HepG2 (cell line): Measurements from ENCODE around the gene LCAT. TPM values are rescaled to one million over a fixed set of nuclear protein-coding genes. Genes with fewer than 3 reads are reported as not detected.

Source experiments
- ARNT ChIP-seq: fragments of 450-650 bp; IDR thresholded peaks from 2 replicates; pipeline ENCODE4 v1.6.1; 2017
- DMAP1 ChIP-seq: IDR thresholded peaks from 2 replicates; pipeline ENCODE4 v1.6.1; 2016
- FOSL2 ChIP-seq: sonication (generic); formaldehyde crosslinking; IDR thresholded peaks from 2 replicates; pipeline ENCODE4 v1.4.0; 2020; ENCODE audit warnings: missing genetic modification reagents
- HMGXB4 ChIP-seq, 2 experiments: sonication (generic) in 1 of 2; formaldehyde crosslinking in 1 of 2; IDR thresholded peaks; 2 replicates each; pipeline versions ENCODE4 v1.4.0 to v1.6.1; 2018 to 2020; ENCODE audit warnings: missing genetic modification reagents in 2 of 2, borderline replicate concordance in 1 of 2, low read depth in 1 of 2, mild to moderate bottlenecking in 1 of 2, missing biosample characterization in 1 of 2
- LBX2 ChIP-seq: sonication (generic); formaldehyde crosslinking; IDR thresholded peaks from 2 replicates; pipeline ENCODE4 v1.5.0; 2020; ENCODE audit warnings: missing genetic modification reagents, mild to moderate bottlenecking, borderline replicate concordance
- NFATC3 ChIP-seq: sonication (generic); formaldehyde crosslinking; IDR thresholded peaks from 2 replicates; pipeline ENCODE4 v1.5.1; 2020; ENCODE audit warnings: mild to moderate bottlenecking, missing genetic modification reagents
- PRDM15 ChIP-seq: sonication (generic); formaldehyde crosslinking; IDR thresholded peaks from 2 replicates; pipeline ENCODE4 v1.4.0; 2020; ENCODE audit warnings: missing genetic modification reagents
- RBM22 ChIP-seq: fragments of 200-400 bp; formaldehyde crosslinking; optimal IDR thresholded peaks from 2 replicates; pipeline ENCODE3; 2017; ENCODE audit warnings: mild to moderate bottlenecking, low read length, moderate library complexity
- SAFB2 ChIP-seq: sonication (generic); formaldehyde crosslinking; IDR thresholded peaks from 2 replicates; pipeline ENCODE4 v1.5.1; 2020; ENCODE audit warnings: missing genetic modification reagents, low read depth, mild to moderate bottlenecking, borderline replicate concordance
- SALL2 ChIP-seq: sonication (generic); formaldehyde crosslinking; IDR thresholded peaks from 2 replicates; pipeline ENCODE4 v1.8.1; 2023; ENCODE audit warnings: mild to moderate bottlenecking, missing genetic modification reagents, inconsistent platforms
- SIN3B ChIP-seq: fragments of 150-350 bp; IDR thresholded peaks from 2 replicates; pipeline ENCODE4 v1.6.1; 2014; ENCODE audit warnings: low read length
- SRSF9 ChIP-seq: fragments of 200-400 bp; formaldehyde crosslinking; IDR thresholded peaks from 2 replicates; pipeline ENCODE4 v1.6.1; 2018; ENCODE audit warnings: borderline replicate concordance, mild to moderate bottlenecking, low read depth, low read length; ENCODE audit not compliant: insufficient read depth, poor library complexity, severe bottlenecking
- TARDBP ChIP-seq: sonication (generic); formaldehyde crosslinking; IDR thresholded peaks from 2 replicates; pipeline ENCODE4 v1.8.0; 2022; ENCODE audit warnings: mild to moderate bottlenecking, missing genetic modification reagents
- TBP ChIP-seq: sonication (generic); formaldehyde crosslinking; IDR thresholded peaks from 2 replicates; pipeline ENCODE4 v1.5.0; 2020; ENCODE audit warnings: missing genetic modification reagents
- TBX2 ChIP-seq: sonication (generic); formaldehyde crosslinking; IDR thresholded peaks from 2 replicates; pipeline ENCODE4 v1.5.0; 2020; ENCODE audit warnings: missing genetic modification reagents, mild to moderate bottlenecking, borderline replicate concordance
- ZBTB46 ChIP-seq: sonication (generic); formaldehyde crosslinking; IDR thresholded peaks from 2 replicates; pipeline ENCODE4 v1.4.0; 2020; ENCODE audit warnings: mild to moderate bottlenecking, missing genetic modification reagents, borderline replicate concordance
- ZNF263 ChIP-seq: sonication (generic); formaldehyde crosslinking; IDR thresholded peaks from 2 replicates; pipeline ENCODE4 v1.4.0; 2020; ENCODE audit warnings: missing genetic modification reagents
- ZNF547 ChIP-seq: sonication (generic); formaldehyde crosslinking; IDR thresholded peaks from 2 replicates; pipeline ENCODE4 v1.5.1; 2020; ENCODE audit warnings: mild to moderate bottlenecking, missing genetic modification reagents
- ZNF773 ChIP-seq: sonication (generic); formaldehyde crosslinking; IDR thresholded peaks from 2 replicates; pipeline ENCODE4 v1.4.0; 2020; ENCODE audit warnings: missing genetic modification reagents, borderline replicate concordance
- ZSCAN5A ChIP-seq: sonication (generic); formaldehyde crosslinking; IDR thresholded peaks from 2 replicates; pipeline ENCODE4 v1.8.0; 2022; ENCODE audit warnings: mild to moderate bottlenecking, missing genetic modification reagents, borderline replicate concordance
- polyA plus RNA-seq, 8 experiments: library from polyadenylated mRNA; depleted of rRNA in 3 of 8; stranded (reverse) in 7 of 8; unstranded in 1 of 8; fragments of >200 nt; fragmentation: Illumina TruSeq in 4 of 8; extraction: Trizol in 4 of 8; gene quantifications; 2 replicates each; pipeline versions ENCODE4 v1.2.1 to v1.2.3, GENCODE V29; 2011 to 2016; ENCODE audit warnings: low read depth in 4 of 8, missing spikeins in 1 of 8, mixed read lengths in 1 of 8; ENCODE audit not compliant: insufficient read depth in 1 of 8
- total RNA-seq, 5 experiments: library from RNA; depleted of rRNA; stranded (reverse); fragments of >200 nt; fragmentation: Illumina TruSeq; extraction: Trizol; gene quantifications; 2 replicates each; pipeline ENCODE4 v1.2.3, GENCODE V29; 2016; ENCODE audit warnings: low read depth in 1 of 5

The LCAT gene
- total and polyA plus RNA-seq, 2 of the 13 experiments (the other 11 are each of a cell fraction or from before 2014, with no cell fraction given) = 36.1 to 38.9 TPM

GRCh38 chr16:67942510-67943255, 1.2 kb downstream of the LCAT start (continued):
- TF ChIP-seq HMGXB4 (CRISPR knock-in tag; IDR thresholded peaks at IDR 0.05; ENCODE audit: borderline replicate concordance in 1 of 2, low read depth in 1 of 2) = no peak; a peak in 1 of 4 replicates
- TF ChIP-seq ZBTB46 (CRISPR knock-in tag) = no peak
- no peak for TF ChIP-seq ZNF773 (CRISPR knock-in tag)
- TF ChIP-seq NFATC3 (CRISPR knock-in tag) = no peak
- TF ChIP-seq SRSF9 = no peak
- TF ChIP-seq TARDBP (CRISPR knock-in tag) = no peak
- no peak for TF ChIP-seq SALL2
- TF ChIP-seq FOSL2 = 0 out of 2 replicates have a peak, but pooled peaks have one; percentile 12
- TF ChIP-seq LBX2 (CRISPR knock-in tag) = 0 out of 2 replicates have a peak, but pooled peaks have one; percentile 45
- TF ChIP-seq ZNF547 (CRISPR knock-in tag) = peak; percentile 75
- TF ChIP-seq TBX2 (CRISPR knock-in tag) = no peak
- TF ChIP-seq TBP (CRISPR knock-in tag) = no peak
- no peak; the same call in 1 of the 2 replicates for TF ChIP-seq PRDM15 (CRISPR knock-in tag)
- TF ChIP-seq ZNF263 (CRISPR knock-in tag) = no peak
- no peak for TF ChIP-seq ZSCAN5A (CRISPR knock-in tag)
- TF ChIP-seq RBM22 = peak; percentile 83
- 0 out of 2 replicates have a peak, but pooled peaks have one; percentile 31 for TF ChIP-seq DMAP1 (CRISPR knock-in tag)
- TF ChIP-seq SIN3B = no peak
- TF ChIP-seq SAFB2 (CRISPR knock-in tag) = no peak
- no peak for TF ChIP-seq ARNT
